CD14-positive monocyte (primary cell): ENCODE measurements around the gene DTNBP1. TPM values are rescaled to one million over a fixed set of nuclear protein-coding genes. Genes with fewer than 3 reads are reported as not detected.
A peak's percentile ranks its signal among the peaks of the same experiment; 100 is the strongest.
"Not testable (repeated sequence)": the region's sequence is repeated elsewhere in the genome, so short reads cannot be mapped to it uniquely, and the experiment has no call there.

ENCODE experiments used
- DNase-seq, 3 donors: peaks; one replicate each; pipeline ENCODE4 v3.0.0-alpha.2; 2011 to 2022
- H2AFZ ChIP-seq: 2 replicates; pipeline ENCODE4 v1.6.0; 2012; ENCODE audit warnings: mild to moderate bottlenecking, low read depth, low read length, inconsistent platforms; ENCODE audit not compliant: insufficient read depth, poor library complexity, severe bottlenecking
- H3K27ac ChIP-seq, 2 donors: 1 replicate in 1 of 2; 2 replicates in 1 of 2; pipeline ENCODE4 v1.5.1; 2012 to 2013; ENCODE audit warnings: low read length in 2 of 2, control low read depth in 1 of 2, inconsistent platforms in 1 of 2, low read depth in 1 of 2, mild to moderate bottlenecking in 1 of 2
- H3K27me3 ChIP-seq, 2 donors: one replicate each; pipeline versions ENCODE4 v1.6.0 to v1.6.1; 2011 to 2013; ENCODE audit warnings: low read length in 2 of 2; ENCODE audit not compliant: control insufficient read depth in 2 of 2, insufficient read depth in 2 of 2
- H3K36me3 ChIP-seq, 2 donors: replicated peaks in 1 of 2; 1 replicate in 1 of 2; 2 replicates in 1 of 2; pipeline versions ENCODE4 v1.5.1 to v1.6.1; 2012 to 2013; ENCODE audit warnings: low read length in 2 of 2, control low read depth in 1 of 2, inconsistent platforms in 1 of 2, mild to moderate bottlenecking in 1 of 2; ENCODE audit not compliant: insufficient read depth in 2 of 2, control insufficient read depth in 1 of 2
- H3K4me1 ChIP-seq, 2 donors: 1 replicate in 1 of 2; 2 replicates in 1 of 2; pipeline versions ENCODE4 v1.5.1 to v1.6.1; 2012 to 2013; ENCODE audit warnings: low read length in 2 of 2, control low read depth in 1 of 2, inconsistent platforms in 1 of 2, mild to moderate bottlenecking in 1 of 2, moderate library complexity in 1 of 2; ENCODE audit not compliant: insufficient read depth in 2 of 2, control insufficient read depth in 1 of 2
- H3K4me2 ChIP-seq: replicated peaks from 2 replicates; pipeline ENCODE3; 2012; ENCODE audit warnings: low read length, moderate library complexity, mild to moderate bottlenecking; ENCODE audit not compliant: poor library complexity, severe bottlenecking; ENCODE audit errors: extremely low read depth
- H3K4me3 ChIP-seq, 3 experiments: fragments of 200-600 bp in 1 of 3; sonication (generic) in 1 of 3; replicated peaks in 1 of 3; 1 replicate in 2 of 3; 2 replicates in 1 of 3; pipeline ENCODE4 v1.5.1; 2011 to 2013; ENCODE audit warnings: low read length in 3 of 3, mild to moderate bottlenecking in 3 of 3, control low read depth in 2 of 3, low read depth in 2 of 3, inconsistent platforms in 1 of 3, moderate library complexity in 1 of 3
- H3K79me2 ChIP-seq: 2 replicates; pipeline ENCODE4 v1.6.0; 2012; ENCODE audit warnings: mild to moderate bottlenecking, control low read depth, inconsistent platforms, low read length, moderate library complexity; ENCODE audit not compliant: insufficient read depth
- H3K9ac ChIP-seq: 2 replicates; pipeline ENCODE4 v1.6.0; 2017; ENCODE audit warnings: low read length, mild to moderate bottlenecking; ENCODE audit not compliant: insufficient read depth, poor library complexity, severe bottlenecking
- H3K9me3 ChIP-seq, 2 donors: replicated peaks in 1 of 2; 1 replicate in 1 of 2; 2 replicates in 1 of 2; pipeline versions ENCODE4 v1.5.1 to v1.6.1; 2012 to 2013; ENCODE audit warnings: low read length in 2 of 2, control low read depth in 1 of 2; ENCODE audit not compliant: control insufficient read depth in 1 of 2, insufficient read depth in 1 of 2
- H4K20me1 ChIP-seq: 2 replicates; pipeline ENCODE4 v1.6.0; 2012; ENCODE audit warnings: mild to moderate bottlenecking, low read length, control low read depth, moderate library complexity; ENCODE audit not compliant: insufficient read depth
- H3K27ac Mint-ChIP-seq, 7 donors: one replicate each; pipeline ENCODE4 v1.8.0; 2020; ENCODE audit warnings: mild to moderate bottlenecking in 7 of 7, mixed read lengths in 7 of 7, moderate library complexity in 6 of 7, inconsistent platforms in 2 of 7
- H3K27me3 Mint-ChIP-seq, 3 donors: one replicate each; pipeline ENCODE4 v1.8.0; 2021 to 2022; ENCODE audit warnings: low read depth in 3 of 3, mild to moderate bottlenecking in 3 of 3, mixed read lengths in 3 of 3, moderate library complexity in 3 of 3, inconsistent platforms in 1 of 3
- H3K36me3 Mint-ChIP-seq, 2 donors: one replicate each; pipeline ENCODE4 v1.8.0; 2020; ENCODE audit warnings: mixed read lengths in 2 of 2, inconsistent platforms in 1 of 2, mild to moderate bottlenecking in 1 of 2
- H3K4me1 Mint-ChIP-seq: one replicate; pipeline ENCODE4 v1.8.0; 2020; ENCODE audit warnings: mild to moderate bottlenecking, mixed read lengths
- H3K4me3 Mint-ChIP-seq, 2 donors: one replicate each; pipeline ENCODE4 v1.8.0; 2020; ENCODE audit warnings: mild to moderate bottlenecking in 2 of 2, mixed read lengths in 2 of 2, moderate library complexity in 1 of 2
- H3K9me3 Mint-ChIP-seq, 7 donors: one replicate each; pipeline ENCODE4 v1.8.0; 2020 to 2022; ENCODE audit warnings: mixed read lengths in 7 of 7, mild to moderate bottlenecking in 6 of 7, moderate library complexity in 6 of 7, inconsistent platforms in 2 of 7
- CTCF ChIP-seq: fragments of 200-600 bp; IDR thresholded peaks from one replicate; pipeline ENCODE4 v1.8.0; 2022; ENCODE audit warnings: antibody characterized with exemption, mild to moderate bottlenecking
- WGBS: methylation state at CpG from one replicate; pipeline ENCODE4 v1.1.5; 2013; ENCODE audit warnings: missing lambda C conversion rate; ENCODE audit not compliant: insufficient coverage; 5-methylcytosine and 5-hydroxymethylcytosine counted together
- intact Hi-C, 2 donors: fragments of 100-400 bp; cut with micrococcal nuclease; formaldehyde crosslinking; loops; one replicate each; pipeline versions ENCODE4 v1.15.0 to v1.15.1; 2023
- polyA plus RNA-seq, 3 donors: library from polyadenylated mRNA; depleted of rRNA in 1 of 3; unstranded in 2 of 3; stranded (reverse) in 1 of 3; fragments of 300-500 nt in 2 of 3; fragments of >200 nt in 1 of 3; fragmentation: Illumina TruSeq in 2 of 3; gene quantifications; 1 replicate in 2 of 3; 2 replicates in 1 of 3; pipeline ENCODE4 v1.2.3, GENCODE V29; 2012 to 2021

The DTNBP1 gene
- polyA plus RNA-seq, 3 donors, result 19.7 to 26.9 (median 20.5) TPM

- Histone ChIP-seq H3K4me2 (no peak overlapping the region), H3K4me3 (no peak overlapping the region), H3K4me1 (peaks cover 16 to 19% of the 10 kb centered on the region in 2 donors), H3K27me3 (no peaks in the 10 kb centered on the region), H3K27ac (peak overlapping the region in 1 of 2 donors; percentile 47), H4K20me1 (peaks cover 6% of the 10 kb centered on the region), H2AFZ (no peak overlapping the region), H3K79me2 (peaks cover 18% of the 10 kb centered on the region), H3K9me3 (peaks cover 3 to 11% of the 10 kb centered on the region in 2 donors), H3K9ac (no peak overlapping the region), H3K36me3 (peaks cover 0 to 10% of the 10 kb centered on the region in 2 donors)
- Mint-ChIP-seq H3K27ac (no peak overlapping the region), H3K9me3 (peaks cover 9 to 19% (median 13%) of the 10 kb centered on the region in 7 donors), H3K27me3 (no peaks in the 10 kb centered on the region), H3K4me3 (no peak overlapping the region), H3K36me3 (peaks cover under 1 to 6% of the 10 kb centered on the region in 2 donors), H3K4me1 (peaks cover 28% of the 10 kb centered on the region)
- DNase-seq, result no peak
- intact Hi-C loops, result no loop called here
- 100% methylated on average over 3 of the region's 4 CpGs for WGBS
- TF ChIP-seq CTCF, result no peak
Observed at GRCh38 chr6:15544321-15544900, 118.4 kb downstream of the DTNBP1 start.

GRCh38 chr6:15543332-15543917, 119.4 kb downstream of the DTNBP1 start:
- Histone ChIP-seq H3K79me2 (peaks cover 15% of the 10 kb centered on the region), H3K4me1 (peaks cover 16 to 19% of the 10 kb centered on the region in 2 donors), H3K9me3 (peaks cover 3 to 11% of the 10 kb centered on the region in 2 donors), H3K27ac (peak overlapping the region; percentile 38 to 63)
- H3K4me2 ChIP-seq, H4K20me1 ChIP-seq, H3K36me3 ChIP-seq, intact Hi-C loops, H3K4me3 ChIP-seq, H2AFZ ChIP-seq, H3K9ac ChIP-seq, H3K27me3 Mint-ChIP-seq, H3K27me3 ChIP-seq, H3K4me3 Mint-ChIP-seq: not testable (repeated sequence)
- 83% methylated on average over 2 of the region's 5 CpGs for WGBS
- H3K9me3 Mint-ChIP-seq, result peaks cover 9 to 21% (median 14%) of the 10 kb centered on the region in 7 donors
- H3K27ac Mint-ChIP-seq, result peak overlapping the region; percentile 28 to 89 (median 81)
- H3K4me1 Mint-ChIP-seq, result peaks cover 30% of the 10 kb centered on the region
- H3K36me3 Mint-ChIP-seq, result peaks cover 3 to 14% of the 10 kb centered on the region in 2 donors
- peak; percentile 24 to 47 (median 46) for DNase-seq
